ENCODE measurements around the gene RNASE1.
"Not testable (repeated sequence)": the region's sequence is repeated elsewhere in the genome, so short reads cannot be mapped to it uniquely, and the experiment has no call there.

RNASE1 gene

DNA sequence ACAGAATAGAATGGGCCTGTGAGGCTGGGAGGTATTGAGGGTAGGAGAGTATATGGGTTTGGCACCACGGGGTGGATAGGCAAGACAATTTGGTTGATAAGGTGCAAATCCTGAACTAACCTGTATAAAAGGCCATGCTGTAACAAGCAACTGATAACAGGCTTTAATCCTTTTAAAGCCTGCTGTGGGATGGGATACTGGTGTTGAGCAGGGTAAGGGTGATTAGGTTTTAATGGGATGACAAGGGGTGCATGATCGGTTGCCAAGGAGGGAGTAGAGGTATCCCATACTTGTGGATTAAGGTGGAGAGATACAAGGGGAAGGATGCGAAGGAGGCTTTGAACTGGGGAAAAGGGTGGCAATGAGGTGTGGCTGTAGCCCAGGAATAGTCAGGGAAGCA lies 13.3 kb upstream of the RNASE1 start:
- H3K4me3 ChIP-seq (ENCODE audit: low read depth, low read length); H3K36me3 ChIP-seq (ENCODE audit: control insufficient read depth in 2 of 2, insufficient read depth in 1 of 2, low read length in 2 of 2); H3K27ac ChIP-seq (ENCODE audit: extremely low read depth, low read depth, low read length); CTCF ChIA-PET; H3K4me1 ChIP-seq (ENCODE audit: control insufficient read depth, insufficient read depth, low read length); H3K9me3 ChIP-seq (ENCODE audit: control insufficient read depth, insufficient read depth, low read depth, low read length): not testable (repeated sequence)
- POLR2A ChIA-PET: interaction anchor here (0.6 kb wide), 1 partner anchor 293 kb away, joined by 7 read pairs; no protein-coding TSS in a partner anchor

DNA sequence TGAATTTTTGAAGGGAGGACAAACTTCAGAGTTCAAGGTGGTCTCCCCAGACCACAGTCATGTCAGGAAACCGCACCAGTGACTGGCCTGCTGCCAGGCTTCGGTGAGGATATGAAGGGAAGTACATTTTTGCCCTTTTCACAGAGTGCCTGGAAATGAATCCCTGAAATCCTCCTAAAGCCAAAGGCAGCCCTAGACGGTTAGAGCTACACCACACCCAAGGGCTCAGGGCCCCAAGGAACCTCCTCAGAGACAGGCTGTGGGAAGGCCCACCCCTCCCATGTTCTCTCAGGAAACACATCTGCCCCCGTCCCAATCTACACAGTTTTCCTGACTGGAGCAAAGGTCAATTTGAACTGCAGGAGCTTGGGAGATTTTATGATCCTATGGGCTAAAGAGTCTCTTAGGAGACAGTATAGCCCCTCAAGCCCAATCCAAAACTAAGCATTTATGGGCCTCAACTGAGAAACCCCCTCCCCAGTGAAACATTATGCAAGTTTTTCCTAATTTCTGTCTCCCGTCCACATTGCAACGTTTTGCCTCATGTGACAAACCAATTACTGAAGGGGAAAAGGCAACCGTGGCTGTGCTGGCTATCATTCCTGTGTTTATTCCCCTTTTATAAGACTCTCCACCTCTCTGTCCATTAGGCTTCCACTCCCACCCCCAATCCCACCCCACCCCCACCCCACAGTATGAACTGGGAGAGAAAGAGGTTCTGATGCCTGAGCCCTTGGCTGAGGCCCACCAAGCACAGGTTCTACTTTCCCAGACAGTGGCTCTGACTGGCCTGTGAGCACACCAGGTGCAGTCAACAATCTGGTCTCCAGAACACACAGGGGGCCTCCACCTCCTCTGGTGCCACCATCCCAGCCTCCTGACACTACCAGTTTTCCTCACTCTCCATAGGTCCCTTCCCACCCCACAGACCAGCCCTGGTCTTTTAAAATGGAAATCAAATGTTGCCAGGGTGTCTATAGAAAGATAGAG lies 9.6 kb upstream of the RNASE1 start:
- Histone ChIP-seq H3K36me3 (ENCODE audit: control insufficient read depth in 2 of 2, insufficient read depth in 1 of 2, low read length in 2 of 2) (no peaks in the 10 kb centered on the region), H3K4me3 (ENCODE audit: low read depth, low read length) (no peak overlapping the region), H3K4me1 (ENCODE audit: control insufficient read depth, insufficient read depth, low read length) (peaks cover 7% of the 10 kb centered on the region), H3K9me3 (ENCODE audit: control insufficient read depth, insufficient read depth, low read depth, low read length) (no peaks in the 10 kb centered on the region), H3K27ac (ENCODE audit: extremely low read depth, low read depth, low read length) (no peak overlapping the region)
- ChIA-PET CTCF (interaction anchor here (0.7 kb wide), 1 partner anchor 113 kb away, joined by 4 read pairs; no protein-coding TSS in a partner anchor), POLR2A (no interaction called here)
- TF ChIP-seq TRIM28 (IDR thresholded peaks at IDR 0.05; ENCODE audit: borderline replicate concordance, low read length) (no peak), ZNF623 (tag by site-specific recombination; IDR thresholded peaks at IDR 0.05) (no peak), ZBTB7A (tag by site-specific recombination; IDR thresholded peaks at IDR 0.05; ENCODE audit: low read depth) (no peak), OVOL3 (tag by site-specific recombination; IDR thresholded peaks at IDR 0.05) (no peak), ZNF664 (tag by site-specific recombination; IDR thresholded peaks at IDR 0.05) (no peak), ZNF248 (tag by site-specific recombination; IDR thresholded peaks at IDR 0.05) (no peak), ZBTB20 (tag by site-specific recombination; IDR thresholded peaks at IDR 0.05) (no peak), ZIC2 (tag by site-specific recombination; IDR thresholded peaks at IDR 0.05) (no peak), ZNF629 (tag by site-specific recombination; IDR thresholded peaks at IDR 0.05) (no peak), ZSCAN16 (tag by site-specific recombination; IDR thresholded peaks at IDR 0.05) (no peak), SCRT1 (tag by site-specific recombination; IDR thresholded peaks at IDR 0.05; ENCODE audit: borderline replicate concordance) (no peak), ZNF768 (tag by site-specific recombination; IDR thresholded peaks at IDR 0.05) (no peak), GLIS2 (tag by site-specific recombination; IDR thresholded peaks at IDR 0.05) (no peak), KLF16 (tag by site-specific recombination; IDR thresholded peaks at IDR 0.05) (no peak)

DNA sequence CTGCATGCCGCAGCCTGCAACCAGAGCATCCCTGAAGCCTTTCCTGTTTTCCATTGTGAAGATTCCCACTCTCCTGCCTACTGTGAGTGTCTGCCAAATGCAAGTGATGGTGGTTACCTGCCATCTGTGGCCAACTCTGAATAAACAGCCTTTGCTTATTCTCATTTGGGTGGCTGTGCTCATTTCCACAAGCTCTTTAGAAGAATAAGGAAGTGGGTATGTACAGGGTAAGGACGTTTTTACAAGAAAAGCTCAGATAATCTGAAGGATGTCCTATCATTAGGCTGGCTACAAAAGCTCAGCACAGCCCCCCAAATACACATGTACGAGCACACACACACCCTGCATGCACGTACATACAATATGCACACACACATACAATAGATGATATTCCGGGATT lies 7.3 kb upstream of the RNASE1 start:
- Histone ChIP-seq H3K27ac (ENCODE audit: extremely low read depth, low read depth, low read length) (no peak overlapping the region), H3K36me3 (ENCODE audit: control insufficient read depth in 2 of 2, insufficient read depth in 1 of 2, low read length in 2 of 2) (no peaks in the 10 kb centered on the region), H3K4me1 (ENCODE audit: control insufficient read depth, insufficient read depth, low read length) (peaks cover 7% of the 10 kb centered on the region), H3K4me3 (ENCODE audit: low read depth, low read length) (no peak overlapping the region), H3K9me3 (ENCODE audit: control insufficient read depth, insufficient read depth, low read depth, low read length) (no peaks in the 10 kb centered on the region)
- ChIA-PET CTCF (no interaction called here), POLR2A (no interaction called here)
- TF ChIP-seq, protein P1, sequence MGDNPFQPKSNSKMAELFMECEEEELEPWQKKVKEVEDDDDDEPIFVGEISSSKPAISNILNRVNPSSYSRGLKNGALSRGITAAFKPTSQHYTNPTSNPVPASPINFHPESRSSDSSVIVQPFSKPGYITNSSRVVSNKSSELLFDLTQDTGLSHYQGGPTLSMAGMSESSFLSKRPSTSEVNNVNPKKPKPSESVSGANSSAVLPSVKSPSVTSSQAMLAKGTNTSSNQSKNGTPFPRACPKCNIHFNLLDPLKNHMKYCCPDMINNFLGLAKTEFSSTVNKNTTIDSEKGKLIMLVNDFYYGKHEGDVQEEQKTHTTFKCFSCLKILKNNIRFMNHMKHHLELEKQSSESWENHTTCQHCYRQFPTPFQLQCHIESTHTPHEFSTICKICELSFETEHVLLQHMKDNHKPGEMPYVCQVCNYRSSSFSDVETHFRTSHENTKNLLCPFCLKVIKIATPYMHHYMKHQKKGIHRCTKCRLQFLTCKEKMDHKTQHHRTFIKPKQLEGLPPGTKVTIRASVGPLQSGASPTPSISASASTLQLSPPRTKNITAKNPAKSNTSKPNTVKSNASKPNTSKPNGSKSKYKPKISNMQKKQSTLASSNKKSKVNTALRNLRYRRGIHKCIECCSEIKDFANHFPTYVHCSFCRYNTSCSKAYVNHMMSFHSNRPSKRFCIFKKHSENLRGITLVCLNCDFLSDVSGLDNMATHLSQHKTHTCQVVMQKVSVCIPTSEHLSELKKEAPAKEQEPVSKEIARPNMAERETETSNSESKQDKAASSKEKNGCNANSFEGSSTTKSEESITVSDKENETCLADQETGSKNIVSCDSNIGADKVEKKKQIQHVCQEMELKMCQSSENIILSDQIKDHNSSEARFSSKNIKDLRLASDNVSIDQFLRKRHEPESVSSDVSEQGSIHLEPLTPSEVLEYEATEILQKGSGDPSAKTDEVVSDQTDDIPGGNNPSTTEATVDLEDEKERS (tag by site-specific recombination; IDR thresholded peaks at IDR 0.05): no peak
- no peak for TF ChIP-seq ZNF843 (tag by site-specific recombination; IDR thresholded peaks at IDR 0.05)
- TF ChIP-seq GLIS1 (tag by site-specific recombination; IDR thresholded peaks at IDR 0.05): no peak
- no peak for TF ChIP-seq ZNF155 (tag by site-specific recombination; IDR thresholded peaks at IDR 0.05)
- TF ChIP-seq ZBTB21 (tag by site-specific recombination; IDR thresholded peaks at IDR 0.05): no peak
- no peak for TF ChIP-seq ZFP3 (tag by site-specific recombination; IDR thresholded peaks at IDR 0.05; ENCODE audit: low read depth)
- no peak for TF ChIP-seq ZNF274 (IDR thresholded peaks at IDR 0.05; ENCODE audit: low read length)
- TF ChIP-seq ZNF274 (tag by site-specific recombination; IDR thresholded peaks at IDR 0.05; ENCODE audit: borderline replicate concordance): no peak
- no peak for TF ChIP-seq TRIM28 (IDR thresholded peaks at IDR 0.05; ENCODE audit: borderline replicate concordance, low read length)
- TF ChIP-seq ZBTB48 (tag by site-specific recombination; IDR thresholded peaks at IDR 0.05): no peak
- TF ChIP-seq ZNF366 (tag by site-specific recombination; conservative IDR thresholded peaks at IDR 0.05): no peak
- TF ChIP-seq ZNF596 (tag by site-specific recombination; IDR thresholded peaks at IDR 0.05): no peak
- TF ChIP-seq ZNF777 (tag by site-specific recombination; IDR thresholded peaks at IDR 0.05; ENCODE audit: borderline replicate concordance): no peak
- no peak for TF ChIP-seq BCL11B (tag by site-specific recombination; IDR thresholded peaks at IDR 0.05; ENCODE audit: low read depth)
- TF ChIP-seq ZNF473 (tag by site-specific recombination; IDR thresholded peaks at IDR 0.05): no peak
- no peak for TF ChIP-seq ZNF221 (tag by site-specific recombination; IDR thresholded peaks at IDR 0.05; ENCODE audit: borderline replicate concordance)
- no peak for TF ChIP-seq ZNF654 (tag by site-specific recombination; IDR thresholded peaks at IDR 0.05; ENCODE audit: low read depth)
- TF ChIP-seq ZNF433 (tag by site-specific recombination; IDR thresholded peaks at IDR 0.05; ENCODE audit: low read depth): no peak
- TF ChIP-seq ZNF140 (tag by site-specific recombination; IDR thresholded peaks at IDR 0.05): no peak

Data from HEK293 (cell line).